Skeletal muscle satellite cell (primary cell): ENCODE data around the gene SCRT2.

ENCODE experiments used
- H3K27me3 ChIP-seq: 2 replicates; pipeline ENCODE4 v1.7.0; 2013; ENCODE audit warnings: low read length; ENCODE audit not compliant: control insufficient read depth, insufficient read depth
- H3K36me3 ChIP-seq: 2 replicates; pipeline ENCODE4 v1.7.0; 2013; ENCODE audit warnings: mild to moderate bottlenecking, control low read depth, low read length; ENCODE audit not compliant: insufficient read depth
- H3K4me1 ChIP-seq: 2 replicates; pipeline ENCODE4 v1.7.0; 2013; ENCODE audit warnings: low read length; ENCODE audit not compliant: control insufficient read depth, insufficient read depth
- H3K4me2 ChIP-seq: 2 replicates; pipeline ENCODE4 v1.7.0; 2013; ENCODE audit warnings: mild to moderate bottlenecking, low read length
- H3K4me3 ChIP-seq: 2 replicates; pipeline ENCODE4 v1.7.0; 2013; ENCODE audit warnings: low read length
- H3K9ac ChIP-seq: 2 replicates; pipeline ENCODE4 v1.7.0; 2013; ENCODE audit warnings: mild to moderate bottlenecking, low read depth, low read length, moderate library complexity
- H3K9me3 ChIP-seq: replicated peaks from 2 replicates; pipeline ENCODE4 v1.7.0; 2013; ENCODE audit warnings: mild to moderate bottlenecking, control low read depth, low read length

SCRT2 gene

DNA sequence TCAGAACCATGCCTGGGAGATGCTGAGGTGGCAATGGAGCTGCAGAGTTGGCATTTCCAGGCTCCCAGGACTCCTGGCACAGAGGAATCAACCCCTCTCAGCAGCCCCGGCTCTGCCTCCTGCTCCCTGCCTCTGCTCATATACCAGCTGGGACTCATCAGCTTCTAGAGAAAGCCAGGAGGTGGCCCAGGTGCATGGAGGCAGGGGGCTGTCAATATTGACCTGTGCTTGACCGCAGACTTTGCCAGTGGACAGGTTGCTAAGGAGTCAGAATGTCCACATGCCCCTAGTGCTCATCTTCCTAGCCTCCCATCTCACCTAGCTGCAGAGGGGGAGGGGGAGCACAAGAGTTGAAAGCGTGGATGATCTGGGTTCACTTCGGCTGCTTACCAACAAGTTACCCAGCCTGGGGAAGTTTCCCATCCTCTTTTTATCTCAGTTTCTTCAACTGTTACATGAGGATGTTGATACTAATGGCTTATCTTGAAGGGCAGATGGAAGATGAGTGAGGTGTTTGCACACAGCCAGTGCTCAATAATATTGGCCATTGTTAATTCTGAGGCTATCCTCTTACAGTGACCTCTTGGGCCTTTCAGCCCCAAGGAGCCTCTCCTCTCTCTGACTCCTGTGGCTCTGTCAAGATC lies 9.2 kb upstream of the SCRT2 start:
- H3K4me3 ChIP-seq: no peak overlapping the region
- no peak overlapping the region for H3K4me2 ChIP-seq
- H3K9me3 ChIP-seq: no peaks in the 10 kb centered on the region
- H3K27me3 ChIP-seq: peaks cover 42% of the 10 kb centered on the region
- H3K4me1 ChIP-seq: no peaks in the 10 kb centered on the region
- H3K36me3 ChIP-seq: no peaks in the 10 kb centered on the region
- no peak overlapping the region for H3K9ac ChIP-seq

DNA sequence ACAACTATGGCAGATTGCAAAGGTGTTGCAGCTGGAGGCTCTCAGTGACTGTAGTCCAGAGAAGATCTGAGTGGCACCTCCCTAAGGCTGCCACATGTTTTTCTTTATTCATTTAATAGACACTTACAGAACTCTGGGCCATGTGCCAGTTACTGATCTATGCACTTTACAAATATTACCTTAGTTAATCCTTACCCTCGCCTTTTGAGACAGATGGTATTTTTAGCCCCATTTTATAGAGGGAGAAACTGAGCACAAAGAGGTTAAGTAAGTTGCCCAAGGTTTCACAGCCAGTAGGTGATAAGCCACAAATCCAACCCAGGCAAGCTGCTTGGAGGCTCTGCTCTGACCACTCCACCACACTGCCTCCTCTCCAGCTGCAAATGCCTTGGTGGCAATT lies 6.5 kb upstream of the SCRT2 start:
- Histone ChIP-seq H3K36me3 (no peaks in the 10 kb centered on the region), H3K4me1 (no peaks in the 10 kb centered on the region), H3K9me3 (no peaks in the 10 kb centered on the region), H3K9ac (no peak overlapping the region), H3K27me3 (peaks cover 32% of the 10 kb centered on the region), H3K4me3 (no peak overlapping the region), H3K4me2 (no peak overlapping the region)

GRCh38 chr20:680638-681187 lies 5.1 kb upstream of the SCRT2 start:
- Histone ChIP-seq H3K4me1 (peaks cover 3% of the 10 kb centered on the region), H3K27me3 (peaks cover 39% of the 10 kb centered on the region), H3K4me3 (no peak overlapping the region), H3K4me2 (no peak overlapping the region), H3K36me3 (no peaks in the 10 kb centered on the region), H3K9ac (no peak overlapping the region), H3K9me3 (no peaks in the 10 kb centered on the region)

DNA sequence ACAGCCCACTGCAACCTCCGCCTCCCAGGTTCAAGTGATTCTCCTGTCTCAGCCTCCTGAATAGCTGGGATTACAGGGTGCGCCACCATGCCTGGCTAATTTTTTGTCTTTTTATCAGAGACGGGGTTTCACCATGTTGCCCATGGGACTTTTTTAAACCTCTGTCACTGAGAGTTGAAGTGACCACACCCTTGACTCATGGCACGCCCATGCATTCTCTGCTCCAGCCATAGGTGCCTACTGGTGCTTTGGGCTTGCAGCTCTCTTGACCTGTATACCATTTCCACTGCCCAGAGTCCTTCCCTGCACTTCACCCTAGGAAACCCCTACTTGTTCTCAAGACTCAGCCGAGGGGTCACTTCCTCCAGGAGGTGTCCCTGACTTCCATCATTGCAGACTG lies 2.4 kb upstream of the SCRT2 start:
- Histone ChIP-seq H3K4me1 (peaks cover 4% of the 10 kb centered on the region), H3K27me3 (peaks cover 65% of the 10 kb centered on the region), H3K36me3 (no peaks in the 10 kb centered on the region), H3K4me2 (no peak overlapping the region), H3K9me3 (no peaks in the 10 kb centered on the region), H3K4me3 (no peak overlapping the region), H3K9ac (no peak overlapping the region)

GRCh38 chr20:676967-677366 lies 1.4 kb upstream of the SCRT2 start:
- peaks cover 4% of the 10 kb centered on the region for H3K4me1 ChIP-seq
- no peak overlapping the region for H3K4me2 ChIP-seq
- no peaks in the 10 kb centered on the region for H3K9me3 ChIP-seq
- H3K27me3 ChIP-seq: peaks cover 69% of the 10 kb centered on the region
- H3K4me3 ChIP-seq: no peak overlapping the region
- H3K36me3 ChIP-seq: no peaks in the 10 kb centered on the region
- H3K9ac ChIP-seq: no peak overlapping the region

DNA sequence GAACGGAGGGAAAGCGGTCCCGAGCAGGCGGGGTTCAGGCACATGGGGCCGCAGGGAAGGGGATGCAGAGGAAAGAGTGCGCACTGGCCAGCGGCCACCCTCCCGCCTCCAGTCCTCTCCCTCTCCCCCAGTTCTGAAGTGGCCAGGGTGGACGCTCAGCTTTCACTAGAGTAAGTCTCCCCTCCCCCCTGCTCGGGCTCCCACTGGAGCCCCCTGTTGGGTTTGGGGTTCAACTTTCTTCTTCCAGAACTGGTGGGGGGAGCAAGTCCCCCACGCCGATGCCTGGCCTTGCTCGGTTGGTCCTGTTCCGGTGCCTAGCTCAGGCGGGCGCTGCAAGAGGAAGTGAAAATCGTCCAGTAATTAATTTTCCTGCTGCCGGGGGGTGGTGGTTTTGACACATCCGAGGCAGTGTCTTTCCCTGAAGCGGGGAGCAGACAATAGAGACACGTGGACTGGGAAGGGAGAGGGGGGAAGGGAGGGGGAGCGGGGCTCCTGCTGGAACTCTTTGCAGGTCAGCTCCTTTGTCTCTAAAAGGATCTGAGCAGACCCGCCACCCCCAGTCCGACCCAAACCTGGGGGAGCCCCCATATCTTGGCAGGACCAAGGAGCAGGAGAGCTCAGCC lies 824 bp upstream of the SCRT2 start:
- no peaks in the 10 kb centered on the region for H3K36me3 ChIP-seq
- H3K9ac ChIP-seq: no peak overlapping the region
- H3K9me3 ChIP-seq: no peaks in the 10 kb centered on the region
- no peak overlapping the region for H3K4me2 ChIP-seq
- peaks cover 72% of the 10 kb centered on the region for H3K27me3 ChIP-seq
- peaks cover 4% of the 10 kb centered on the region for H3K4me1 ChIP-seq
- no peak overlapping the region for H3K4me3 ChIP-seq

DNA sequence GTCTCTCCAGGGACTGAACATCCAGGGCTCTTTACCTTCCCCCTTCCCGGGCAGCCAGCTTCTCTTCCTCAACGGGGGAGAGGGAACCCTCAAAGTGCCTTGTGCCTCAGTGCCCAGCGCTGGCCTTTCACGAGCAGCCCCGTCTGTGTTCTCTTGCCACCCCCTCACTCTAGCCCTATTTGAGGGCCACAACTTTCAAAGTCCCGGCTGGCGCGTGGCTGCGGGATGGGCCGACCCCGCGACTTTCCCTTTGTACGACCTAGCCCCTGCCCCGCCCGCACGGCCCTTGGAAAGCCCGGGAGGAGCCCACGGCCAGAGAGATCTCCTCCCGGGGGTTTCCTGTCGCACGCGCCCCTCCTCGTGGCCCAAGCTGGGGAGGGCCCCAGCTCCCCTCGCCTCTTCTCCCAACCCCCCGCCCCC lies 559 bp downstream of the SCRT2 start:
- H3K4me3 ChIP-seq: no peak overlapping the region
- peaks cover 83% of the 10 kb centered on the region for H3K27me3 ChIP-seq
- H3K4me1 ChIP-seq: peaks cover 4% of the 10 kb centered on the region
- H3K36me3 ChIP-seq: no peaks in the 10 kb centered on the region
- H3K4me2 ChIP-seq: no peak overlapping the region
- H3K9me3 ChIP-seq: no peaks in the 10 kb centered on the region
- no peak overlapping the region for H3K9ac ChIP-seq

DNA sequence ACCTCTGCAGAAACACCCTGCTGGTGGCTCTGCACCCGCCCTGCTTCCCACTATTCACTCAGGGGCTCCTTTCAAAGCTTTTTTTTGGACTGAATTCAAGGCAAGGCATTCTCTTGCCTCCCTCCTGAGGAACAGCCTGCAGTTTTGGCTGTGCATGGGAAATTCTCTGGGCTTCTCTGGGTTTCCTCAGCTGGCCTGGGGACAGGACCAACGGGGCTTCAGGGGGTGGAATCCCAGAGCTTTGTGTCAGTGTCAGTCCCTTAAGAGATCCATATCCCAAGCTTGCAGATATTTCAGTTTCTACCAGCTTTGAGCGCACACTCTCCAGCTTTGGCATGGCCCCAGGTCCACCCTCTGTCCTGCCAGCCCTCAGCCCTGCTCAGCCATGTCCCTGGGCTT lies 2.0 kb downstream of the SCRT2 start:
- Histone ChIP-seq H3K27me3 (peaks cover 81% of the 10 kb centered on the region), H3K4me3 (no peak overlapping the region), H3K4me2 (no peak overlapping the region), H3K9me3 (no peaks in the 10 kb centered on the region), H3K36me3 (no peaks in the 10 kb centered on the region), H3K4me1 (peaks cover 4% of the 10 kb centered on the region), H3K9ac (no peak overlapping the region)

- no peaks in the 10 kb centered on the region for H3K9me3 ChIP-seq
- H3K4me3 ChIP-seq: no peak overlapping the region
- H3K4me1 ChIP-seq: peaks cover 4% of the 10 kb centered on the region
- H3K27me3 ChIP-seq: peaks cover 81% of the 10 kb centered on the region
- no peak overlapping the region for H3K4me2 ChIP-seq
- H3K36me3 ChIP-seq: no peaks in the 10 kb centered on the region
- no peak overlapping the region for H3K9ac ChIP-seq
Measured at GRCh38 chr20:672963-673602, 2.5 kb downstream of the SCRT2 start.

DNA sequence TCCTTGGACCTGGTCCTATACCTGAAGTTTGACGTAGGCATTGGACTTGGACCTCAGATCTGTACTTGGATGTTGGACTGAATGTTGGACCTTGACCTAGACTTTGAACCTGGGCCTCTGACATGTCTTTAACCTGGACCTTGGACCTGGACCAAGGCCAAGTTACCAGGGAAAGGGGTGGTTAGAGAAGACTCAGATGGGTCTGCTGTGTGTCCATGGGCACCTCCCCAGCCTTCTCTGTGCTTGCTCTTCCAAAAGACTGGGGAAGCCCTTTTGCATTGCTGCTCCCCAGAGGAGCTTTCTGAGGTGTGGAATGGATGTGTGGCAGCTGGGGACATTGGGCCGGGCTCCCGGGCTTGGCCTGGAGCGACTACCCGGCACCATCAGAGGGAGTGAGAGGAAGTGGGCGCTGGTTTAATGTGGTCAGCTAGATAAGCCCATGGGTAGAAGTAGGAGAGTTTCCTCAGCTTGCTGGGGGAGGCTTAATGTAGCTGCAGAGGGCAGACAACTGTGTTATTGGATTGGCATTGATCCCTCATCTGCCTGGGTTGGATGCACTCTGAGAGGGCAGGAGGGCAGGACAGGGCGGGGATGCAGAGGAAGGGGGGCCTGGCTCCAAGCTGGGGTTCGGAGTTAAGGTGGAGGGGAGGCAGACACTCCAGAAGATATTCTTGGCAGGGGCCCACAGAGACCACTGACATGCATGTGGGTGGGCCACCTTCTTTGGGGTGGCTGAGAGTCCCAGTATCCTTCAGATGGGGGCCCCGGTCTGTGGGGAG lies 4.2 kb downstream of the SCRT2 start:
- Histone ChIP-seq H3K4me2 (no peak overlapping the region), H3K9me3 (no peaks in the 10 kb centered on the region), H3K36me3 (no peaks in the 10 kb centered on the region), H3K9ac (no peak overlapping the region), H3K4me3 (no peak overlapping the region), H3K4me1 (peaks cover 4% of the 10 kb centered on the region), H3K27me3 (peaks cover 83% of the 10 kb centered on the region)

GRCh38 chr20:669573-669972 lies 6.0 kb downstream of the SCRT2 start:
- peaks cover 84% of the 10 kb centered on the region for H3K27me3 ChIP-seq
- H3K4me2 ChIP-seq: no peak overlapping the region
- H3K4me3 ChIP-seq: no peak overlapping the region
- no peaks in the 10 kb centered on the region for H3K4me1 ChIP-seq
- no peaks in the 10 kb centered on the region for H3K36me3 ChIP-seq
- no peaks in the 10 kb centered on the region for H3K9me3 ChIP-seq
- H3K9ac ChIP-seq: no peak overlapping the region
